ENCODE data around the gene ZFHX3. TPM values are rescaled to one million over a fixed set of nuclear protein-coding genes. Genes with fewer than 3 reads are reported as not detected.

Gene ZFHX3
- total RNA-seq, 2 experiments from 2014 or later, result 0.63 to 0.64 TPM

DNA sequence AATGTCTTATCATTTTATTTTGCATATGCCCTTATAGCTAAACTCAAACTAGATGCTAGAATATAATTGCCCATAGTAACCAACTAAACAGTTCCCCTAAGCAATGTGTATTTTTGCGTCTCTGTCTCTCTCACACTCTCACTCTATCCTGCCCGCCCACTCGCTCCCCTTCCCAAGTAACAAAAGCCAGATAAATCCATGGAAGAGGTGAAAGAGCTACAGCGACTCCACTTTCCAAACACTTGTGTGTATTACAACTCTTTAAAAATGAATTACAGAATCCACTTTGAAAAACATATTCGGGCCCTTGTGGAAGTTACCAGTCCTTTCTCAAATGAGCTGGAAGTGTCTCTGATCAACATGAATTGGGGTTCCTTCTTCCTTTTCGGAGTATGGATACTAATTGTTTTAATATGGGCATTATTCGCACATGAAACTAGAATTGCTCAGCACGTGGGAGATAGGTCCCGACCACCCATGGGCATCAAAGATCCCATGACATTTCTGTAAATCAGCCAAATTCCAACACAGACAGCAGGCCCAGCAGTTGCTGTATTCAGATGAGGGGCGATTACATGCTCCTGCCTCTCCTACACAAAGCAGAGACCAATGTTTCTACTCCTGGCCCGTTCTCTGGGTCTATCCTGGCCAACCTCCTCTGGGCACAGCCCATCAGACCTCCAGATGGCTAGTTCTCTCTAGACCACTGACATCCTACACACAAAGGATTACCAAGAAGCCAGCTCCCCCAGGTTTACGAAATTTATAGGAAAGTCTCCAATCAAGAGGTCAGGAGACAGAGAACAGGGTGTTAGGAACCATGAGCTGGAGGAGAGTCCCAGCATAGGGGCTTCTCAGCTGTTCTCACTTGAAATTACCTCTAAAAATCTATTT lies 121.5 kb downstream of the ZFHX3 start:
- Histone ChIP-seq H3K4me1 (ENCODE audit: insufficient read depth, low read length) (no peaks in the 10 kb centered on the region), H3K36me3 (ENCODE audit: insufficient read depth, low read length) (no peaks in the 10 kb centered on the region), H3K4me3 (ENCODE audit: low read length) (no peak overlapping the region), H3K27ac (ENCODE audit: low read depth in 1 of 2, low read length in 2 of 2) (no peak overlapping the region), H3K27me3 (ENCODE audit: control insufficient read depth in 1 of 2, insufficient read depth in 2 of 2, low read length in 2 of 2) (no peaks in the 10 kb centered on the region), H3K9me3 (ENCODE audit: control insufficient read depth in 1 of 2, insufficient read depth in 1 of 2, low read length in 2 of 2) (peaks cover 0 to 11% of the 10 kb centered on the region in 2 experiments)
- Mint-ChIP-seq H3K9me3 (no peaks in the 10 kb centered on the region), H3K36me3 (ENCODE audit: low read depth) (no peaks in the 10 kb centered on the region), H3K4me1 (ENCODE audit: low read depth) (peaks cover under 1% of the 10 kb centered on the region), H3K27ac (no peak overlapping the region), H3K27me3 (no peaks in the 10 kb centered on the region), H3K4me3 (no peak overlapping the region)
- intact Hi-C loops (cut with DNase I, micrococcal nuclease), result no loop called here
- POLR2A ChIA-PET, result no interaction called here
- CTCF ChIA-PET, result no interaction called here
- no peak for DNase-seq
- ATAC-seq (ENCODE audit: poor library complexity), result no peak
- no peak for TF ChIP-seq CTCF (IDR thresholded peaks at IDR 0.05)

DNA sequence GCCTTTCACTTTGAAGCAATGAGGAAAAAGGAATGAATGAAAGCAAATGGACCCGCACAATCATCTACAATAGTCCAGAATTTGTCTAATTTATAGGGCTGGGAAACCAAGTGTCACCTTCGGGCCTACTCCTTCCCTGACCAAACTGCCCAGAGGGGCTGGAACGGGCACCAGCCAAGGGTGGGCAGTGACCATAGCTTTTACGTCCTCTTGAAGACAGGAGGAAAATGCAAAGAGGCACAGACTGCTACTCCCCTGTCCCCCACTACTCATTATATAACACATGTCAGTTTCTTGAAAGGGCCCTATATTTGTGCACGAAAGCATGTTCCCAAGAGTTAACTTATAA lies 122.3 kb downstream of the ZFHX3 start:
- Mint-ChIP-seq H3K4me1 (ENCODE audit: low read depth) (peaks cover 7% of the 10 kb centered on the region), H3K27me3 (no peaks in the 10 kb centered on the region), H3K9me3 (no peaks in the 10 kb centered on the region), H3K4me3 (no peak overlapping the region), H3K36me3 (ENCODE audit: low read depth) (no peaks in the 10 kb centered on the region), H3K27ac (no peak overlapping the region)
- ATAC-seq (ENCODE audit: poor library complexity) (no peak), DNase-seq (no peak)
- no peak overlapping the region for H3K4me3 ChIP-seq (ENCODE audit: low read length)
- CTCF ChIA-PET, result no interaction called here
- TF ChIP-seq CTCF (IDR thresholded peaks at IDR 0.05), result no peak
- intact Hi-C loops (cut with DNase I, micrococcal nuclease), result no loop called here
- no peak overlapping the region for H3K27ac ChIP-seq (ENCODE audit: low read depth in 1 of 2, low read length in 2 of 2)
- POLR2A ChIA-PET, result no interaction called here
- no peaks in the 10 kb centered on the region for H3K36me3 ChIP-seq (ENCODE audit: insufficient read depth, low read length)
- H3K9me3 ChIP-seq (ENCODE audit: control insufficient read depth in 1 of 2, insufficient read depth in 1 of 2, low read length in 2 of 2), result peaks cover 0 to 11% of the 10 kb centered on the region in 2 experiments
- H3K27me3 ChIP-seq (ENCODE audit: control insufficient read depth in 1 of 2, insufficient read depth in 2 of 2, low read length in 2 of 2), result no peaks in the 10 kb centered on the region
- no peaks in the 10 kb centered on the region for H3K4me1 ChIP-seq (ENCODE audit: insufficient read depth, low read length)

GRCh38 chr16:72924927-72925630 lies 122.8 kb downstream of the ZFHX3 start:
- Histone ChIP-seq H3K27ac (ENCODE audit: low read depth in 1 of 2, low read length in 2 of 2) (no peak overlapping the region), H3K4me1 (ENCODE audit: insufficient read depth, low read length) (no peaks in the 10 kb centered on the region), H3K9me3 (ENCODE audit: control insufficient read depth in 1 of 2, insufficient read depth in 1 of 2, low read length in 2 of 2) (peaks cover 0 to 11% of the 10 kb centered on the region in 2 experiments), H3K36me3 (ENCODE audit: insufficient read depth, low read length) (no peaks in the 10 kb centered on the region), H3K4me3 (ENCODE audit: low read length) (no peak overlapping the region), H3K27me3 (ENCODE audit: control insufficient read depth in 1 of 2, insufficient read depth in 2 of 2, low read length in 2 of 2) (no peaks in the 10 kb centered on the region)
- no peaks in the 10 kb centered on the region for H3K36me3 Mint-ChIP-seq (ENCODE audit: low read depth)
- ATAC-seq (ENCODE audit: poor library complexity), result no peak
- H3K27me3 Mint-ChIP-seq, result no peaks in the 10 kb centered on the region
- H3K4me1 Mint-ChIP-seq (ENCODE audit: low read depth), result peaks cover 7% of the 10 kb centered on the region
- H3K27ac Mint-ChIP-seq, result no peak overlapping the region
- no peak for DNase-seq
- intact Hi-C loops (cut with DNase I, micrococcal nuclease), result no loop called here
- H3K4me3 Mint-ChIP-seq, result no peak overlapping the region
- TF ChIP-seq CTCF (IDR thresholded peaks at IDR 0.05), result no peak
- H3K9me3 Mint-ChIP-seq, result no peaks in the 10 kb centered on the region
- POLR2A ChIA-PET, result no interaction called here
- CTCF ChIA-PET, result no interaction called here

Measured in CD4-positive, alpha-beta T cell (primary cell).